ENCODE results near the gene SMYD3.
"Not testable (repeated sequence)": the region's sequence is repeated elsewhere in the genome, so short reads cannot be mapped to it uniquely, and the experiment has no call there.

SMYD3 gene

GRCh38 chr1:245803666-245804037 is 703.4 kb downstream of the SMYD3 start:
- DNase-seq (ENCODE audit: insufficient read length, low spot score), result no peak
- no peak for FAIRE-seq

- FAIRE-seq (no peak), DNase-seq (ENCODE audit: insufficient read length, low spot score) (no peak)
Observed at GRCh38 chr1:245802941-245803665, 704.0 kb downstream of the SMYD3 start.

- FAIRE-seq (no peak), DNase-seq (ENCODE audit: insufficient read length, low spot score) (no peak)
Observed at GRCh38 chr1:245800901-245801605, 706.0 kb downstream of the SMYD3 start.

GRCh38 chr1:245798349-245798711 is 708.7 kb downstream of the SMYD3 start:
- no peak for DNase-seq (ENCODE audit: insufficient read length, low spot score)
- FAIRE-seq, result no peak

- FAIRE-seq, result no peak
- DNase-seq (ENCODE audit: insufficient read length, low spot score), result no peak
Observed at GRCh38 chr1:245797592-245798348, 709.3 kb downstream of the SMYD3 start.

- no peak for FAIRE-seq
Observed at GRCh38 chr1:245791410-245792312, 715.4 kb downstream of the SMYD3 start.

GRCh38 chr1:245790441-245790840 is 716.6 kb downstream of the SMYD3 start:
- no peak for FAIRE-seq
- no peak for DNase-seq (ENCODE audit: insufficient read length, low spot score)

More at GRCh38 chr1:245791410-245792312, 715.4 kb downstream of the SMYD3 start:
- no peak for DNase-seq (ENCODE audit: insufficient read length, low spot score)

GRCh38 chr1:245788886-245789285 is 718.2 kb downstream of the SMYD3 start:
- no peak for FAIRE-seq

GRCh38 chr1:245788269-245788668 is 718.8 kb downstream of the SMYD3 start:
- FAIRE-seq (no peak), DNase-seq (ENCODE audit: insufficient read length, low spot score) (no peak)

More at GRCh38 chr1:245788886-245789285, 718.2 kb downstream of the SMYD3 start:
- DNase-seq (ENCODE audit: insufficient read length, low spot score), result no peak

GRCh38 chr1:245786948-245787347 is 720.1 kb downstream of the SMYD3 start:
- DNase-seq (ENCODE audit: insufficient read length, low spot score) (no peak), FAIRE-seq (no peak)

GRCh38 chr1:245779797-245780755 is 727.0 kb downstream of the SMYD3 start:
- no peak for FAIRE-seq
- DNase-seq (ENCODE audit: insufficient read length, low spot score), result no peak

- no peak for FAIRE-seq
- DNase-seq (ENCODE audit: insufficient read length, low spot score), result no peak
Observed at GRCh38 chr1:245777752-245778151, 729.3 kb downstream of the SMYD3 start.

- no peak for DNase-seq (ENCODE audit: insufficient read length, low spot score)
Observed at GRCh38 chr1:245776694-245777332, 730.3 kb downstream of the SMYD3 start.

GRCh38 chr1:245776139-245776538 is 730.9 kb downstream of the SMYD3 start:
- FAIRE-seq (no peak), DNase-seq (ENCODE audit: insufficient read length, low spot score) (no peak)

More at GRCh38 chr1:245776694-245777332, 730.3 kb downstream of the SMYD3 start:
- no peak for FAIRE-seq

- not testable (repeated sequence) for DNase-seq (ENCODE audit: insufficient read length, low spot score); FAIRE-seq
Observed at GRCh38 chr1:245774931-245775330, 732.1 kb downstream of the SMYD3 start.

GRCh38 chr1:245774196-245774595 is 732.9 kb downstream of the SMYD3 start:
- no peak for FAIRE-seq

GRCh38 chr1:245773344-245773743 is 733.7 kb downstream of the SMYD3 start:
- FAIRE-seq (no peak), DNase-seq (ENCODE audit: insufficient read length, low spot score) (no peak)

More at GRCh38 chr1:245774196-245774595, 732.9 kb downstream of the SMYD3 start:
- no peak for DNase-seq (ENCODE audit: insufficient read length, low spot score)

- DNase-seq (ENCODE audit: insufficient read length, low spot score) (no peak), FAIRE-seq (no peak)
Observed at GRCh38 chr1:245772739-245773138, 734.3 kb downstream of the SMYD3 start.

GRCh38 chr1:245772325-245772724 is 734.8 kb downstream of the SMYD3 start:
- FAIRE-seq, result no peak

More at GRCh38 chr1:245772325-245772724, 734.8 kb downstream of the SMYD3 start:
- no peak for DNase-seq (ENCODE audit: insufficient read length, low spot score)

Data from GM19239 (cell line).